NK-92 treated with Interleukin-12 subunit alpha and Interleukin-12 subunit beta, amount 100 ng/mL, for 24 hours (cell line): ENCODE measurements around the gene RYR1.
"Not testable (repeated sequence)": the region's sequence is repeated elsewhere in the genome, so short reads cannot be mapped to it uniquely, and the experiment has no call there.

Experiments used
- DNase-seq: peaks from one replicate; lab custom pipeline; 2025; lab: John Stamatoyannopoulos, UW

RYR1 gene

GRCh38 chr19:38561658-38562057 lies 128.2 kb downstream of the RYR1 start:
- DNase-seq: no peak

GRCh38 chr19:38562096-38562495 lies 128.6 kb downstream of the RYR1 start:
- no peak for DNase-seq

DNA sequence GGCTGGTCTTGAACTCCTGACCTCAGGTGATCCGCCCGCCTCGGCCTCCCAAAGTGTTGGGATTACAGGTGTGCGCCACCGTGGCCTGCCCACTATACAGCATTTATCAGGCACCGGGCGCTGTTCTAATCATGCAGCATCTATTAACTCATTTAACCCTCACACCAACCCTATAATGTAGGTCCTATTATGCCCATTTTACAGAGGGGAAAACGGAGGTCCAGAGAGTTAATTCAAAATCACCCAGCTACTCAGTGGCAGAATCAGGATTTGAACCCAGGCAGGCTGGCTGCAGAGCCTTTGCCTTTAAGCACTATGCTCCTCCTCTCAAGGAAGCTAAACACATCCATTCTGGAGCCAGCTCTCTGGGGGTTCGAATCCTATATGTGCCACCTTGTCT lies 130.0 kb downstream of the RYR1 start:
- no peak for DNase-seq

DNA sequence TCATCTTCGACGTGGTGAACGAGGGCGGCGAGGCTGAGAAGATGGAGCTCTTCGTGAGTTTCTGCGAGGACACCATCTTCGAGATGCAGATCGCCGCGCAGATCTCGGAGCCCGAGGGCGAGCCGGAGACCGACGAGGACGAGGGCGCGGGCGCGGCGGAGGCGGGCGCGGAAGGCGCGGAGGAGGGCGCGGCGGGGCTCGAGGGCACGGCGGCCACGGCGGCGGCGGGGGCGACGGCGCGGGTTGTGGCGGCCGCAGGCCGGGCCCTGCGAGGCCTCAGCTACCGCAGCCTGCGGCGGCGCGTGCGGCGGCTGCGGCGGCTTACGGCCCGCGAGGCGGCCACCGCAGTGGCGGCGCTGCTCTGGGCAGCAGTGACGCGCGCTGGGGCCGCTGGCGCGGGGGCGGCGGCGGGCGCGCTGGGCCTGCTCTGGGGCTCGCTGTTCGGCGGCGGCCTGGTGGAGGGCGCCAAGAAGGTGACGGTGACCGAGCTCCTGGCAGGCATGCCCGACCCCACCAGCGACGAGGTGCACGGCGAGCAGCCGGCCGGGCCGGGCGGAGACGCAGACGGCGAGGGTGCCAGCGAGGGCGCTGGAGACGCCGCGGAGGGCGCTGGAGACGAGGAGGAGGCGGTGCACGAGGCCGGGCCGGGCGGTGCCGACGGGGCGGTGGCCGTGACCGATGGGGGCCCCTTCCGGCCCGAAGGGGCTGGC lies 131.6 kb downstream of the RYR1 start:
- no peak for DNase-seq

GRCh38 chr19:38565691-38566105 lies 132.2 kb downstream of the RYR1 start:
- DNase-seq: no peak

DNA sequence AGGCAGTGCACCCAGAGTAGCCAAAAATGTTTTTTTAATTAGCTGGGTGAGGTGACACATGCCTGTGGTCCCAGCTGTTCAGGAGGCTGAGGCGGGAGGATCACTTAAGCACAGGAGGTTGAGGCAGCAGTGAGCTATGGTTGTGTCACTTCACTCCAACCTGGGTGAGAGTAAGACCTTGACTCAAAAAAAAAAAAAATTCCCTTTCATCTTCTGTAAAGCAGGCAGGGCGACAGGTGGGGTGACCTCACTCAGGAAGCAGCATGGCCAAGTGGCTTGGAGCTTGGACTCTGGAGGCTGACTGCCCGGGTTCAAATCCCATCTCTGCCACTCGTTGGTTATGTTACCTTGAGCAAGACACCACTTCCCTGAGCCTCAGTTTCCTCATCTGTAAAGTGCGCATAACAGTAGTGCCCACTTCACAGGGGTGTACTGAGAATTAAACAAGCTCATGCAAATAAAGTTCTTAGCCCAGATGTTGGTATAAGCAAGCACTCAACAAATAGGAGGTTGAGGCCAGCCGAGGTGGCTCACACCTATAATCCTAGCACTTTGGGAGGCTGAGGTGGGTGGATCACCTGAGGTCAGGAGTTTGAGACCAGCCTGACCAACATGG lies 136.0 kb downstream of the RYR1 start:
- no peak for DNase-seq

GRCh38 chr19:38571682-38572081 lies 138.2 kb downstream of the RYR1 start:
- DNase-seq: no peak

GRCh38 chr19:38577826-38578225 lies 144.3 kb downstream of the RYR1 start:
- DNase-seq: no peak

GRCh38 chr19:38579304-38579703 lies 145.8 kb downstream of the RYR1 start:
- DNase-seq: peak; percentile 62

GRCh38 chr19:38580080-38580479 lies 146.6 kb downstream of the RYR1 start:
- DNase-seq: no peak

DNA sequence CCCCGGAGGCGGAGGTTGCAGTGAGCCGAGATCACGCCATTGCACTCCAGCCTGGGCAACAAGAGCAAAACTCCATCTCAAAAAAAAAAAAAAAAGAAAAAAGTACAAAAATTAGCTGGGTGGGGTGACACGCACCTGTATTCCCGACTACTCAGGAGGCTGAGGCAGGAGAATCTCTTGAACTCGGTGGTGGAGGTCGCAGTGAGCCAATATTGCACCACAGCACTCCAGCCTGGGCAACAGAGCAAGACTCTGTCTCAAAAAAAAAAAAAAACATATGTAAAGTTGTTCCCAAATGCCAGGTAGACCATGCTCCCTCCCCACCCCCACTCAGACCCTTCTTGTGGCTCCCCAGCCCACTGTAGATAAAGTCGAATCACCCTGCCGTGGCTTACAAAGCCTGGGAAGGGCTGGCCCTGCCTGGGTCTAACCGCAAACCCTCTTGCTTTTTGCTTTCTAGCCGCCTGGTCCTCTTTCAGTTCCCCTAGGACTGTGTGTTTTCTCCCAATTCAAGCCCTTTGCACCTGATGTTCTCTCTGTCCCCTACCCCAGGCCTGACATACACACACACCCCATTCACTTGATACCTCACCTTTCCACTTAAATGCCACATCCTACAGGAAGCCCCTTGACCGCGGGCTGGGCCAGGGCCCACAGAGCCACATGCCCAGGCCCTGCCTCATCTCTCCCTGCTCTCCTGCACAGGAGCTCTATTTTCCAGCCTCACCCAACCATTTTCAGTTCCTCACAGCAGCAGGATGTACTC lies 149.9 kb downstream of the RYR1 start:
- DNase-seq: no peak

GRCh38 chr19:38583985-38584305 lies 150.5 kb downstream of the RYR1 start:
- DNase-seq: no peak

- no peak for DNase-seq
Measured at GRCh38 chr19:38587562-38587961, 154.1 kb downstream of the RYR1 start.

GRCh38 chr19:38588041-38588440 lies 154.6 kb downstream of the RYR1 start:
- no peak for DNase-seq

- DNase-seq: no peak
Measured at GRCh38 chr19:38592940-38593339, 159.4 kb downstream of the RYR1 start.

GRCh38 chr19:38596057-38596981 lies 162.8 kb downstream of the RYR1 start:
- DNase-seq: no peak

DNA sequence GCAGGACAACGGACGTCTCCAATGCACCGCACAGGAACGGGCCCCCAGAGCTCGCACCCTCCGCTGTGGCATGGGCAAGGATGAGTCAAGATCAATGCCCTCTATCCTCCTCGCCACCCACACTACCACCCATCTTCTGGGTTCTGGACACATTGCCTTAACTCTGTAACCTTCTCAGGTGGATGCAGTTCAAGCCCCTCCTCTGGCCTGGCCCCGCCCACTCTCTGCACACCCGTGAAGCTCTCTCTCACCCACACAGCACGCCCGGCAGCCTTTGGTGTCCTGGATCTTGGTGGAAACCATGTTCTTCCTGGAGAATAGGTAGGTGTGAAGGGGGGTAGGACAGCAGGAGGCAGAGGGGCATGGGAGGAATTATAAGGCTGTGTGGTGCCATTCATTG lies 163.6 kb downstream of the RYR1 start:
- no peak for DNase-seq

DNA sequence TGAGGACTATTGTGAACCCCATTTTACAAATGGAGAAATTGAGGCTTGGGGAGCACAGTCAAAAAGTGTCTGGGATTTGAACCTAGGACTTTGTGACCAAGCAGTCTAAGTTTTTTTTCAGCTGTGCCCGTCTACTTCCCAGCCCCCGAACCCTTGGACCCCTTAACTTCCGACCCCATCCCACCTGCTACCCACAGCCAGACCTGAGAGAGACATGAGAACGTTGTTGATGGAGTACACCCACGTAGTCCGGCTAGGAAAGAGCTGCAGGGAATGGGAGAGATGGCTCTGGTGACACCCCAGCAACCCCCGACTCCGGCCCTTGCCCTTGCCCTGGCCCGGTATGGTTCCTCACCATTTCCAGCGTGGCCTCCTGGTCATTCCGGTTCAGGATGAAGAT lies 166.2 kb downstream of the RYR1 start:
- DNase-seq: no peak

GRCh38 chr19:38602856-38603255 lies 169.4 kb downstream of the RYR1 start:
- not testable (repeated sequence) for DNase-seq

DNA sequence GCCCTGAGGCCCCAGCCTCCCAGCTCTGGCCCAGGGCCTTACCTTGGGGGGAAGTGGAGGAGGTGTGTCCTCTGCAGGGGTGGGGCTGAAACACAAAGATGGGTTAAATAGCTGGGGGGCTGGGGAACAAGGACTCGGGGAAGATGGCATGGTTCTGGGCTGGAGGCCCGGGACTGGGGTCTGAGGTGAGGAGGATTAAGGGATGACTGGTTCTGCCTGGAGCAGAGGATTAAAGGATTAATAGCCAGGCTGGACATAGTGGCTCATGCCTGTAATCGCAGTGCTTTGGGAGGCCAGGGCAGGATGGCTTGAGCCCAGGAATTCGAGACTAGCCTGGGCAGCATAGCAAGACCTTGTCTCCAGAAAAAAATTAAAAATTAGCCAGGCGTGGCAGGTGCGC lies 172.6 kb downstream of the RYR1 start:
- no peak for DNase-seq

GRCh38 chr19:38614289-38614688 lies 180.8 kb downstream of the RYR1 start:
- DNase-seq: no peak

DNA sequence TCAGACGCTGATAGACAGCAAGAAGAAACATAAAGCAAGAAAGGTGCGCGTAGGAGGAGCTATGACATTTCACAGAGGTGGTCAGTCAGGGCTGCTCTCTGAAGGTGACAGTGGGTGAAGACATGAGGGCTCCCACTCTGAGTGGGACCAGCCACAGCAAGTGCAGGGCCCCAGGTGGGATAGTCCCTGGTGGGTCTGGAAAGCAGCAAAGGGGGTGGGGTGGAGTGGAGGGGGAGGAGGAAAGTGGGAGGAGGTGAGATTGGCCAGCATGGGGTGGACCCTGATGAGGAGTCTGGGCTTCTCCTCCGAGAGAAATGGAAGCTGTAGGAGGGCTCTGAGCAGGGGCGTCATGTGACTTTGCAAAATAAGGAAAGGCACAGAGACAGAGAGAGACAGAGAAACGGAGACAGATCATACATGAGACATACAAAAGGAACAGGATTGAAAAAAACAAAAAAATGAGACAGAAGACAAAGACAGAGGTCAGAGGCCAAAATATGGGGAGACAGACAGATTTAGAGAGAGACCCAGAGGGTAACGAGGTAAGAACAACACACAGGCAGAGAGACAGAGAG lies 181.6 kb downstream of the RYR1 start:
- no peak for DNase-seq
